ENCODE measurements around the gene SSR1.
"Not testable (repeated sequence)": the region's sequence is repeated elsewhere in the genome, so short reads cannot be mapped to it uniquely, and the experiment has no call there.

SSR1 gene

DNA sequence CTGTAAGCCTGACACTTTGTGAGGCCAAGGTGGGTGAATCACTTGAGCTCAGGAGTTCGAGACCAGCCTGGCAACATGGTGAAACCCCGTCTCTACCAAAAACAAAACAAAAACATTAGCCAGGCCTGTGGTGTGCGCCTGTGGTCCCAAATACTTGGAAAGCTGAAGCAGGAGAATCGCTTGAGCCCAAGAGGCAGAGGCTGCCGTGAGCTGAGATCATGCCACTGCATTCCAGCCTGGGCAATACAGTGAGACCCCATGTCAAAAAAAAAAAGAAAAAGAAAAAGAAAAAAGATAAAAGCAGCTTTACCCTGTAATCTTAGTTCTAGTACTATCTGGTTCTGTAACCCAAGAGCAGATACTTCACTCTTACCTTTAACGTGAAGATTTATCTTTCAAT, 27.6 kb downstream of the SSR1 start:
- TF ChIP-seq, protein P1, sequence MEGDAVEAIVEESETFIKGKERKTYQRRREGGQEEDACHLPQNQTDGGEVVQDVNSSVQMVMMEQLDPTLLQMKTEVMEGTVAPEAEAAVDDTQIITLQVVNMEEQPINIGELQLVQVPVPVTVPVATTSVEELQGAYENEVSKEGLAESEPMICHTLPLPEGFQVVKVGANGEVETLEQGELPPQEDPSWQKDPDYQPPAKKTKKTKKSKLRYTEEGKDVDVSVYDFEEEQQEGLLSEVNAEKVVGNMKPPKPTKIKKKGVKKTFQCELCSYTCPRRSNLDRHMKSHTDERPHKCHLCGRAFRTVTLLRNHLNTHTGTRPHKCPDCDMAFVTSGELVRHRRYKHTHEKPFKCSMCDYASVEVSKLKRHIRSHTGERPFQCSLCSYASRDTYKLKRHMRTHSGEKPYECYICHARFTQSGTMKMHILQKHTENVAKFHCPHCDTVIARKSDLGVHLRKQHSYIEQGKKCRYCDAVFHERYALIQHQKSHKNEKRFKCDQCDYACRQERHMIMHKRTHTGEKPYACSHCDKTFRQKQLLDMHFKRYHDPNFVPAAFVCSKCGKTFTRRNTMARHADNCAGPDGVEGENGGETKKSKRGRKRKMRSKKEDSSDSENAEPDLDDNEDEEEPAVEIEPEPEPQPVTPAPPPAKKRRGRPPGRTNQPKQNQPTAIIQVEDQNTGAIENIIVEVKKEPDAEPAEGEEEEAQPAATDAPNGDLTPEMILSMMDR (IDR thresholded peaks at IDR 0.05): no peak
- no peak for TF ChIP-seq ZFX (IDR thresholded peaks at IDR 0.05; ENCODE audit: borderline replicate concordance)

DNA sequence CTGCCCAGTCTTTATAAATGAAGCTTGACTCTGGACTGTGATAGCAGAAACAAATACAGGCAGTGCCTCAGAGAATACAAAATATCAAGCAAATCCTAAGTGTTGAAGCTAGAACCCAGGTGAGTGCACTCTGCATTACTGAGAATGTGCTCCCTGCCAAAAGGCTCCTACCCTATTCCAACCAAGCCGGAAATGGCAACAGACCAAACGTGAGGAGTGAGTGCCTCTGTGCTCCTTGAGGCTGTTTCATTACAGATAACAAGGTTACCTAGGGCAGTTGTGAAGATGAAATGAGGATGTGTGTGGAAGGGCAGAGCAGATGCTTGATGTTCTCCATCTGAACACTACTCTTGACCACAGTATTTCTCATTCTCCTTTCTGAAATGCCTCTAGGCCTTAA, 29.3 kb downstream of the SSR1 start:
- no peak overlapping the region for H3K27ac ChIP-seq
- TF ChIP-seq ZFX (IDR thresholded peaks at IDR 0.05; ENCODE audit: borderline replicate concordance): no peak
- TF ChIP-seq, protein P1 (IDR thresholded peaks at IDR 0.05): no peak

More for the DNA sequence above, 27.6 kb downstream of the SSR1 start:
- no peak overlapping the region for H3K27ac ChIP-seq

DNA sequence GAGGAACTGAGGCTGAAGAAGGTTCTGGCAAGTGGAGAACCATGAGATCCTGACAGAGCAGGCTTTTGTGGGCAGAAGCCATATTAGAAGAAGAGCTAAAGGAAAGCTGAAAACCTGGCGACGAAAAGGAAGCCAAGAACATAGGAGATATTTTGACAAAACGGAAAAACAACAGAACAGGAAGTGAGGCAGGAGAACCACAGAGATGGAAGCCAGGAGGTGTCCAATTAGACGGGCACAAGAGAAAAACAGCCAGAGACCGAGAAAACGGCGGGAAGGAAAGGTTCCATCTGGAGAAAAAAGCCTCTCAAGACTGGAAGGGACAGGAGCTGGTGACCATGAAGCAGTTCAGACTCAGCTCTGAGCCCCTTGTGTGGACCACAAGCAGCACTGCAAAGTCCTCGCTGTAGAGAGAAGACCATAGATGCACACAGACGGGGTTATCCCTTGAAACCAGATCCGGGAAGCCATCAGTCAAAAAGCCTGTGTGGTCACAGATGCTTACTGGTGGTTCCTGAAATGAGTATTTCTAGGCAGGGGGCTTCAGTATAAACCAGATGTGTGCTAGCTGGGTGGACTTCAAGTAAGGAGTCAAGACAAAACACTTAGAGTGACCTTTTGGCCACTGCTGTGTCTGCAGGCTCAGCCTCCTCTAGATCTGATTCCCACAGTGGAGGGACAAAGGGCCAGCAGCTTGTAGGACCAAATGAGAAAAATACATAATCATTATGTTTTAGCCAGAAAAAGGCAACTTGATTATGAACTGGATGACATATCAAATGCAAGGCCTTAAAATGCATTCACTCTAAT, 30.7 kb downstream of the SSR1 start:
- TF ChIP-seq, protein P1 (IDR thresholded peaks at IDR 0.05): no peak
- TF ChIP-seq ZFX (IDR thresholded peaks at IDR 0.05; ENCODE audit: borderline replicate concordance): no peak
- no peak overlapping the region for H3K27ac ChIP-seq

DNA sequence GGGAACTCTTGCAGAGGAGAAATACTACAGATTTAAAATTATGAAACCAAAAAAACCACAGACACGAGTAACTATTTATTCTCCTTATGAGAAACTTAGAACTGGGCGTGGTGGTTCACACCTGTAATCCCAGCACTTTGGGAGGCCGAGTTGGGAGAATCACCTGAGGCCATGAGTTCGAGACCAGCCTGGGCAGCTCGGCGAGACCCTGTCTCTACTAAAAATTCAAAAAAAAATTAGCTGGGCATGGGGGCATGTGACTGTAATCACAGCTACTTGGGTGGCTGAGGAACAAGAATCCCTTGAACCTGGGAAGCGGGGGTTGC, 36.8 kb downstream of the SSR1 start:
- no peak overlapping the region for H3K27ac ChIP-seq
- TF ChIP-seq ZFX (IDR thresholded peaks at IDR 0.05; ENCODE audit: borderline replicate concordance): no peak
- TF ChIP-seq, protein P1 (IDR thresholded peaks at IDR 0.05): peak; percentile 62

DNA sequence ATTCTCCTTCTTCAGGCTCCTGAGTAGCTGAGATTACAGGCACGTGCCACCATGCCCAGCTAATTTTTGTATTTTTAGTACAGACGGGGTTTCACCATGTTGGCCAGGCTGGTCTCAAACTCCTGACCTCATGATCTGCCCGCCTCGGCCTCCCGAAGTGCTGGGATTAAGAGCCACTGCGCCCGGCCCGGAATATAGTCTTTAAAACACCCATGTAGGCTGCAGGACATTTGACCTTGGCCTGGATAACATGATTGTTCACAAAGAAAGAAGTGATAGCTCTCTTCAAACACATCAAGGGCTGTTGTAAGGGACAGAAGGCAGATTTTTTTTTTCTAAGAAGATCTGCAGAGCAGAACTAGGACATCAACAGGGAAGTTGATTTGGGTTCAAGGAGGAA, 38.5 kb downstream of the SSR1 start:
- H3K27ac ChIP-seq: not testable (repeated sequence)

DNA sequence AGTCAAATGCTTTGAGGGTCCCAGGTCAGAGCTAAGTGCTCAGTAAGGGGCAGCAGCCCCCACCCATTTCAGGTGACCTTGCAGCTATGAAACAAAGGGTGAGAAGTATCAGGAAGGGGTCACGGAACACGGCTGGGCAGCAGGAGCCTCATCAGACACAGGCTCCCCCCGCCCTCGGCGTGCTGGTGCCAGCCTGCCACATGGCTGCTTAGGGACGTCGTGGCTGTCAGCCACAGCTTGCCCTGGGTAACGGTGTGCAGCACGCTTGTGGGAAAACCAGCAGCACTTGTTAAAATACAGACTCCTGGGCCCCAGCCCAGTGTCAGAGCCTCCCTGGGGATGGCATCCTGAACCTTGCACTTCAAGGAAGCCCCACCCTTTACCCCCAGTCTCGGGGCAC, 39.3 kb downstream of the SSR1 start:
- no peak overlapping the region for H3K27ac ChIP-seq
- no peak for TF ChIP-seq ZFX (IDR thresholded peaks at IDR 0.05; ENCODE audit: borderline replicate concordance)
- TF ChIP-seq, protein P1 (IDR thresholded peaks at IDR 0.05): no peak

DNA sequence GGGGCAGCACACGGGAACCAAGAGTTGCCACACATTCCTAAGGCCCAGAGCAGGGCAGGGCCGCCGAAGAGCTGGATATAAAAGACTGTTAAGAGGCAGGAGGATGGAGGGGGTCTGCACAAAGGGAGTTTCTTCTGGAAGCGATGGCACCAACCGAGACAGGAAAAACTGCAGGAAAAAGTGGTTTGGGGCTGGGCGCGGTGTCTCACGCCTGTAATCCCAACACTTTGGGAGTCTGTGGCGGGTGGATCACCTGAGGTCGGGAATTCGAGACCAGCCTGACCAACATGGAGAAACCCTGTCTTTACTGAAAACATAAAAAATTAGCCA, 41.8 kb downstream of the SSR1 start:
- H3K27ac ChIP-seq: no peak overlapping the region
- no peak for TF ChIP-seq ZFX (IDR thresholded peaks at IDR 0.05; ENCODE audit: borderline replicate concordance)
- TF ChIP-seq, protein P1 (IDR thresholded peaks at IDR 0.05): no peak

Measured in 22Rv1 (cell line).